ENCODE measurements around the gene CABCOCO1.

CABCOCO1 gene

GRCh38 chr10:61662794-61663259 is at the start of gene CABCOCO1:
Gene CABCOCO1 (plus strand): TSS chr10:61662929. CDS start chr10:61662973, 44 bp downstream.
- DNase-seq = peak in 1 of 2 donors; percentile 2

GRCh38 chr10:61613665-61614064 is 49.1 kb upstream of the CABCOCO1 start:
- no peak for DNase-seq

- DNase-seq = no peak
Observed at GRCh38 chr10:61616611-61617010, 46.1 kb upstream of the CABCOCO1 start.

- no peak for DNase-seq
Observed at GRCh38 chr10:61617180-61617579, 45.5 kb upstream of the CABCOCO1 start.

- DNase-seq = no peak
Observed at GRCh38 chr10:61617586-61617985, 45.1 kb upstream of the CABCOCO1 start.

- no peak for DNase-seq
Observed at GRCh38 chr10:61618388-61618961, 44.3 kb upstream of the CABCOCO1 start.

- DNase-seq = no peak
Observed at GRCh38 chr10:61620506-61620905, 42.2 kb upstream of the CABCOCO1 start.

- DNase-seq = no peak
Observed at GRCh38 chr10:61621605-61622051, 41.1 kb upstream of the CABCOCO1 start.

GRCh38 chr10:61623161-61623560 is 39.6 kb upstream of the CABCOCO1 start:
- no peak for DNase-seq

GRCh38 chr10:61626209-61626608 is 36.5 kb upstream of the CABCOCO1 start:
- no peak for DNase-seq

- DNase-seq = no peak
Observed at GRCh38 chr10:61627266-61627665, 35.5 kb upstream of the CABCOCO1 start.

- DNase-seq = no peak
Observed at GRCh38 chr10:61628151-61628874, 34.4 kb upstream of the CABCOCO1 start.

GRCh38 chr10:61628875-61629513 is 33.7 kb upstream of the CABCOCO1 start:
- no peak for DNase-seq

- no peak for DNase-seq
Observed at GRCh38 chr10:61629576-61629975, 33.2 kb upstream of the CABCOCO1 start.

GRCh38 chr10:61632057-61632670 is 30.6 kb upstream of the CABCOCO1 start:
- no peak for DNase-seq

- no peak for DNase-seq
Observed at GRCh38 chr10:61633665-61634064, 29.1 kb upstream of the CABCOCO1 start.

GRCh38 chr10:61634746-61635145 is 28.0 kb upstream of the CABCOCO1 start:
- DNase-seq = no peak

- no peak for DNase-seq
Observed at GRCh38 chr10:61635471-61635870, 27.3 kb upstream of the CABCOCO1 start.

- DNase-seq = no peak
Observed at GRCh38 chr10:61635932-61636331, 26.8 kb upstream of the CABCOCO1 start.

GRCh38 chr10:61639952-61640351 is 22.8 kb upstream of the CABCOCO1 start:
- no peak for DNase-seq

GRCh38 chr10:61640856-61641255 is 21.9 kb upstream of the CABCOCO1 start:
- no peak for DNase-seq

- DNase-seq = no peak
Observed at GRCh38 chr10:61642150-61642571, 20.6 kb upstream of the CABCOCO1 start.

- no peak for DNase-seq
Observed at GRCh38 chr10:61642676-61643075, 20.1 kb upstream of the CABCOCO1 start.
